Right lobe of liver (tissue), 6 donors: ENCODE results near the gene NAA20. TPM values are rescaled to one million over a fixed set of nuclear protein-coding genes. Genes with fewer than 3 reads are reported as not detected.
A peak's percentile ranks its signal among the peaks of the same experiment; 100 is the strongest.

ENCODE experiments used
- ATAC-seq, 4 donors: fragments of 200-7000 bp; cut with Tn5 transposase; one replicate each; pipeline ENCODE4 v1.9.1; 2020; ENCODE audit warnings: mild to moderate bottlenecking in 4 of 4, moderate library complexity in 4 of 4
- DNase-seq, 3 donors: peaks; one replicate each; pipeline ENCODE4 v3.0.0-alpha.2; 2020
- H3K27ac ChIP-seq, 3 donors: fragments of 200-600 bp; one replicate each; pipeline ENCODE4 v1.8.0; 2022
- H3K27me3 ChIP-seq, 2 donors: fragments of 200-600 bp; one replicate each; pipeline ENCODE4 v1.8.0; 2022
- H3K36me3 ChIP-seq, 4 donors: fragments of 200-600 bp; sonication (generic) in 1 of 4; one replicate each; pipeline versions ENCODE4 v1.5.1 to v1.8.0; 2017 to 2022; ENCODE audit warnings: control low read depth in 1 of 4
- H3K4me1 ChIP-seq, 4 donors: fragments of 200-600 bp; sonication (generic) in 1 of 4; one replicate each; pipeline versions ENCODE4 v1.5.1 to v1.8.0; 2017 to 2022; ENCODE audit warnings: control low read depth in 1 of 4
- H3K4me3 ChIP-seq, 3 donors: fragments of 200-600 bp; one replicate each; pipeline ENCODE4 v1.8.0; 2022
- H3K9me3 ChIP-seq, 4 donors: fragments of 200-600 bp; sonication (generic) in 1 of 4; one replicate each; pipeline versions ENCODE4 v1.5.1 to v1.8.0; 2017 to 2022; ENCODE audit warnings: control low read depth in 1 of 4
- CTCF ChIP-seq, 4 donors: fragments of 200-600 bp in 3 of 4; fragments of 450-650 bp in 1 of 4; IDR thresholded peaks; one replicate each; pipeline versions ENCODE4 v1.5.1 to v1.8.0; 2016 to 2022; ENCODE audit warnings: antibody characterized with exemption in 4 of 4, mild to moderate bottlenecking in 2 of 4
- POLR2A ChIP-seq: fragments of 450-650 bp; IDR thresholded peaks from one replicate; pipeline ENCODE4 v1.6.1; 2017; ENCODE audit warnings: antibody characterized with exemption, mild to moderate bottlenecking
- WGBS: methylation state at CpG from one replicate; pipeline ENCODE4 v1.1.6; 2018; ENCODE audit warnings: low coverage, low lambda C conversion rate; ENCODE audit not compliant: insufficient coverage; ENCODE audit errors: missing lambda C conversion rate; 5-methylcytosine and 5-hydroxymethylcytosine counted together
- intact Hi-C, 2 donors: fragments of 100-400 bp; cut with DNase I; formaldehyde crosslinking; loops; one replicate each; pipeline versions ENCODE4 v1.11.2 to v1.14.1; 2022
- total RNA-seq, 6 experiments: library from RNA; depleted of rRNA in 2 of 6; stranded (reverse); fragments of >200 nt in 2 of 6; fragmentation: NEBNext Ultra II Directional in 3 of 6; extraction: Animal tissue kit (Norgen Biotek cat#: 25700) in 3 of 6; gene quantifications; one replicate each; pipeline versions ENCODE4 v1.1.0 to v1.2.4, GENCODE V29; 2016 to 2023
- donor health status: DM: no; HTN: yes; CAD: no.
- donor health status: DM: no; HTN: no; CAD: no.
- donor health status: DM: no; HTN: no; CAD: no.
- donor health status: DM: no; HTN: yes; CAD: no.
- donor health status: DM: no; HTN: yes; CAD: no.

NAA20 gene
- total RNA-seq, 6 experiments from 2014 or later = 34.0 to 48.0 (median 41.7) TPM

DNA sequence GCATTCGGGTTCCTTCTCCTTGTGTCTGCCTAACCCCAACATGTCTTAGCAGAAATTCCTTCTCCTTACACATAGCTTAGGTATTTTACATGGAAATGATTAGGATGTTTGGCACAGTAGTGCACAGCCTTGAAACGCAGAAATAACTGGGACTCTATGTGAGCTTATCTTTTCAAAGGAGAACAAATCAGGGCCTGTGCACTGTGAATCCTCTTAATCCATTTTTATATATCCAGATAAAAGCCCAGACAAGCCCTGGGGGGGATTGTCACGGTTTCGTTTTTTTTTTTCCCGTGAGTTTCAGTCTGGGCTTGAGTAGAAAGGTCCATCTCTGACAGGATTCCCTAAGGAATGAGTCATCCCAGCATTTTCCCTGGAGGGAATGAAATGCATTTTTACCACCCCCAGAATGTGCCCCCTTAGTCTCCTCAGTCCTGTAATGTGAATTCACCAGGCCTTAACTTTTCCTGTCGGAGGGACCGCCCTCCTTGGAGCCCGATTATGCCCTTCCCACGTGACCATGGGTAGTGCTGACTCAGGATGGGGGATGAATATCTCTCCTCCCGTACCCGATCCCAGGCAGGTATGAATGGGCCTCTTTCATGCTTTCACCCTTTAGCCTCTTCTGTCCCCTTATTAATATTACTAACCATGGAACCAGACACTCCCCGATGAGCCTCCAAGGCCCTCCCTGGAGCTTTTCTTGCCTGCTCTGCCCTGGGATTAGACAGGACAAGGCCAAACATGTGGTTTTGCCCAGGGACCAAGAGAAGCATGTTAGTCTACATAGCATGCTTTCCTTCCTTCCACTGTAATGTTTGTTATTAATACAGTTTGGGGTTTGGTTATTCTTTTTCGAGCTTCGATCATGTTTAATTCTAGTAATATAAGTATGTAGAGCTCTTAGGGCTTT lies 23.9 kb upstream of the NAA20 start:
- ATAC-seq (peak in 3 of 4 donors; percentile 24 to 39 (median 31)), DNase-seq (no peak)
- intact Hi-C loops = loop anchor here (10.0 kb wide), 2 partner anchors 208 to 298 kb away; no protein-coding TSS in a partner anchor

DNA sequence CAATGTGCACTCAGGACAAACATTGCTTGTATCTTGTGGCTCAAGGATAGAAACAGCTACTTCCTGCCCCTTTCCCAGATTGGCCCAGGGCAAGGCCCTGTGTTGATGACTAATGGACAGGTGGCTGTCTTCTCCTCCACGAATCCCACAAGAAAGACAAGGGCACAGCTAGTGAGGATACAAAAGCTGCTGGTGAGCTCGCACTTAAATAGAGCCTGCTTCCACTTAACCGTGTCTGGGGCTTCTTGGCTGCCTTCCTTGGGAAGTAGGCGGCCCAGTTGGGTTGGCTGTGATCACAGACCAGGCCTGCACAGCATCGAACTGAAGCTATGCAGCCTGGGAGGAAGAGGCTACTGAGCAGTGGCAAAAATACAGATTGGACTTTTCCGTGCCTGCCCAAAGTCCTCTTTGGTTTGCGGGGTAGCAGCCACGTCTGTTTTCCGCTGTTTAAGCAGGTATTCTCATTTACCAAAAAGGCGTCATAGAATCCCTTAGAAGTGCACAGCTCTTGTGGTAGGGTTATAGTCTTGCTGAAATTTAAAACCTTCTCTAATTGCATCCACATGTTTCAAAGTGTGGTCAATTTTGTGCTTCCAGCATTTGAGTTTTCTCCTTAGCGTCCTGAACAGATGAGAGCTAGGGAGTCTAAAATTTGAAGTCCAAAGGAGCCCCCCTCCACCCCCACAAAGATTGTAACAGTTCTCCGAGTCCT lies 23.0 kb upstream of the NAA20 start:
- H3K36me3 ChIP-seq = peaks cover 0 to 23% (median 0%) of the 10 kb centered on the region in 4 donors
- peak in 3 of 4 donors; percentile 19 to 30 (median 20) for ATAC-seq

More for the DNA sequence above, 23.9 kb upstream of the NAA20 start:
- Histone ChIP-seq H3K36me3 (peaks cover 0 to 19% (median 0%) of the 10 kb centered on the region in 4 donors), H3K4me3 (no peak overlapping the region), H3K9me3 (no peaks in the 10 kb centered on the region), H3K4me1 (peaks cover 0 to 18% (median 0%) of the 10 kb centered on the region in 4 donors), H3K27me3 (no peaks in the 10 kb centered on the region), H3K27ac (peak overlapping the region in 2 of 3 donors; percentile 13 to 37)
- 85% methylated on average over 9 of the region's 14 CpGs for WGBS
- no peak for TF ChIP-seq CTCF (IDR thresholded peaks at IDR 0.05)
- TF ChIP-seq POLR2A = no peak

DNA sequence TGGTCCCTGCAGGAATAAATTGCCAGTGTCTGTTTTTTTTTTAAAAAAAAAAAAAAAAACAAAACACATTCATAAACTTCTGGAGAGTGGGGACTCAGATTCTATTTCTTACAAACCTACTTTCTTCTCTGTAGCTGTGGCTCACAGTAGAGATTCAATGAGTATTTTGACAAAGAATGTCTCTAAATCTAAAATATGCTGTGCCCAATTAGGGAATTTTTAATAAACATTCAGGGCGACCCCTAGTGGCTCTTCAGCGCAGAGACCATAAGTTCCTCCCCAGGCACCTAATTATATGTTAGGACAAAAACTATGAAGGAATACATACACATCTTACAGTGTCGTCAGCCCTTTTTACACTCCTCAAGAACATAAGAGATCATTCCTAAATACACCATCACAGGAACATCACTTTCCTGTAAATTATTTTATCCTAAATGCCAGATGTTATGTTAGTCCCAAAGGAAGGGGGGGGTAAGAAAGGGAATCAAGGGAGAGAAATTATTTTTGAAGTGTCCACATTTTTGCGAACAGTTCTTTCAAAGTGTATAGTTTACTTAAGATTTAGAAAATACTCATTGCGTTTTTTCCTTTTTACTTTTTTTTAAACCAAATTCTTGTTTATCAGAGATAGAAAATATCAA lies 21.8 kb upstream of the NAA20 start:
- Histone ChIP-seq H3K27ac (no peak overlapping the region), H3K27me3 (no peaks in the 10 kb centered on the region), H3K36me3 (peaks cover 0 to 23% (median 0%) of the 10 kb centered on the region in 4 donors), H3K4me1 (peaks cover 0 to 35% (median 4%) of the 10 kb centered on the region in 4 donors), H3K4me3 (no peak overlapping the region), H3K9me3 (no peaks in the 10 kb centered on the region)
- TF ChIP-seq POLR2A (no peak), CTCF (IDR thresholded peaks at IDR 0.05) (peak; percentile 74 to 87 (median 81))
- DNase-seq = no peak
- peak; percentile 58 to 71 (median 67) for ATAC-seq
- intact Hi-C loops = loop anchor here (10.0 kb wide), 2 partner anchors 211 to 301 kb away; no protein-coding TSS in a partner anchor
- WGBS = 20% methylated on average over 5 of the region's 5 CpGs

More for the DNA sequence above, 23.0 kb upstream of the NAA20 start:
- Histone ChIP-seq H3K4me3 (no peak overlapping the region), H3K9me3 (no peaks in the 10 kb centered on the region), H3K4me1 (peaks cover 0 to 25% (median 2%) of the 10 kb centered on the region in 4 donors), H3K27ac (peak overlapping the region in 2 of 3 donors; percentile 13 to 37), H3K27me3 (no peaks in the 10 kb centered on the region)
- no peak for DNase-seq
- TF ChIP-seq POLR2A (no peak), CTCF (IDR thresholded peaks at IDR 0.05) (no peak)
- 72% methylated on average over 6 of the region's 12 CpGs for WGBS
- intact Hi-C loops = loop anchor here (10.0 kb wide), 2 partner anchors 209 to 299 kb away; no protein-coding TSS in a partner anchor

DNA sequence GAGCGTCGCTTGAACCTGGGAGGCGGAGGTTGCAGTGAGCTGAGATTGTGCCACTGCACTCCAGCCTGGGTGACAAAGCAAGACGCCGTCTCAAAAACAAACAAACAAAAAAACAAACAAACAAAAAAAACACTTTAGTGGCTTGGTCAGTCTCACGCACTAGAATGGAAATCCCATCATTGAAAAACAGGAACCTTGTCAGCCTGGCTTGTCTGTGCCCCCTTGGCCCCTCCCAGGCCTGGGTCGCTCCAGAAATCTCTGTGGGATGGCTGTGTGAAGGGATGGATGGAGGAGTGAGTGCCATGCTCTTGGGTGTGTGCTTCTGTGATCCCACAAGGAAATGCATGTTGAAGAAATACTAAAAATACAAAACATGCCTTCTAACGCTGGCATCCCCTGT lies 20.9 kb upstream of the NAA20 start:
- ATAC-seq (no peak), DNase-seq (no peak)
- no peaks in the 10 kb centered on the region for H3K9me3 ChIP-seq
- H3K27ac ChIP-seq = no peak overlapping the region
- intact Hi-C loops = loop anchor here (10.0 kb wide), 2 partner anchors 211 to 301 kb away; no protein-coding TSS in a partner anchor
- no peak overlapping the region for H3K4me3 ChIP-seq
- peaks cover 0 to 35% (median 4%) of the 10 kb centered on the region in 4 donors for H3K4me1 ChIP-seq
- no peaks in the 10 kb centered on the region for H3K27me3 ChIP-seq
- WGBS = 67% methylated on average over 8 of the region's 8 CpGs
- no peak for TF ChIP-seq POLR2A
- no peak for TF ChIP-seq CTCF (IDR thresholded peaks at IDR 0.05)
- peaks cover 0 to 23% (median 0%) of the 10 kb centered on the region in 4 donors for H3K36me3 ChIP-seq
